Purkinje cell (primary cell): ENCODE data around the gene PLCL2. TPM values are rescaled to one million over a fixed set of nuclear protein-coding genes. Genes with fewer than 3 reads are reported as not detected.

Source experiments
- polyA plus RNA-seq: library from polyadenylated mRNA; unstranded; fragments of >200 nt; fragmentation: Nextera tagmentation; gene quantifications from 2 replicates; pipeline ENCODE4 v1.2.1, GENCODE V29; 2014

PLCL2 gene
- 0.77 and 3.1 TPM in 2 replicates for polyA plus RNA-seq

GRCh38 chr3:16884748-16885592, at the start of gene PLCL2:
PLCL2 (plus strand) TSS chr3:16884955; CDS start chr3:16885040, 85 bp downstream.

